ENCODE data around the gene ACTG1.

DNA sequence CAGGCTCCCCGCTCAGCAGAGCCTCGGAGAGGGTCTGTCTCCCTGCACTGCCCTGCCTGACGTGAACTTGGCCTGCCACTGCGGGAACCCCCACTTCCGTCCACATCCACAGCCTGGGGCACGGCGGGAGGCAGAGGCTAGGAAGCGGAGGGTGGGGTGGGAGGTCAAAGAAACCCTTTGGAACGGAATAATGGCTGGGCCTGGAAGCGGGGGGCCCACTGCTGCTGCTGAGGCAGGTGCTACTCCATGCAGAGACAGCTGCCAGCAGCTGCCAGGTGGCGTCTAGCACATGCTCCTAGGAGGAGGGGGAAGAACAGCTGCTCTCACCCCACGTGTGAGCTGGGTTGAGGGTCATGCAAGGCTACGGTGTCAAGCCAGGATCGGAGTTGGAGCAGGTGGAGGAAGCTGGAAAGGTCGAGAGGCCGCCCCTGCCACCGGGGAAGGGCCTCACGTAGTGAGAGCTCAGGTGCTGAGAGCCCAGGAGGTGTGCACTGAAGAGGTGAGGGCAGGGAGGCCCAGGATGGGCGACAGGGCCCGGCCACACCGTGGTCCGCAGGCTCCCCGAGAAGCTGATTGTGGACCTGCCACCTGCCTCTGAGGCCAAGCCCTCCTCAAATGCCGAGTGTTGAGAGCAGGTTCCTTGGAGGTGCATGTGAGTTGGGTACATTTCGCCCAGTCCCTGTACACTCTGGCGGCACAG lies 25.4 kb upstream of the ACTG1 start:
- TF ChIP-seq EP300 (IDR thresholded peaks at IDR 0.05) (no peak), POLR2A (IDR thresholded peaks at IDR 0.05) (no peak), POLR2AphosphoS5 (IDR thresholded peaks at IDR 0.05) (no peak)
- TF ChIP-seq, protein P1, sequence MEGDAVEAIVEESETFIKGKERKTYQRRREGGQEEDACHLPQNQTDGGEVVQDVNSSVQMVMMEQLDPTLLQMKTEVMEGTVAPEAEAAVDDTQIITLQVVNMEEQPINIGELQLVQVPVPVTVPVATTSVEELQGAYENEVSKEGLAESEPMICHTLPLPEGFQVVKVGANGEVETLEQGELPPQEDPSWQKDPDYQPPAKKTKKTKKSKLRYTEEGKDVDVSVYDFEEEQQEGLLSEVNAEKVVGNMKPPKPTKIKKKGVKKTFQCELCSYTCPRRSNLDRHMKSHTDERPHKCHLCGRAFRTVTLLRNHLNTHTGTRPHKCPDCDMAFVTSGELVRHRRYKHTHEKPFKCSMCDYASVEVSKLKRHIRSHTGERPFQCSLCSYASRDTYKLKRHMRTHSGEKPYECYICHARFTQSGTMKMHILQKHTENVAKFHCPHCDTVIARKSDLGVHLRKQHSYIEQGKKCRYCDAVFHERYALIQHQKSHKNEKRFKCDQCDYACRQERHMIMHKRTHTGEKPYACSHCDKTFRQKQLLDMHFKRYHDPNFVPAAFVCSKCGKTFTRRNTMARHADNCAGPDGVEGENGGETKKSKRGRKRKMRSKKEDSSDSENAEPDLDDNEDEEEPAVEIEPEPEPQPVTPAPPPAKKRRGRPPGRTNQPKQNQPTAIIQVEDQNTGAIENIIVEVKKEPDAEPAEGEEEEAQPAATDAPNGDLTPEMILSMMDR (IDR thresholded peaks at IDR 0.05): no peak
